Stimulated activated naive CD4-positive, alpha-beta T cell treated with Interleukin-2 at 50 U/mL for 16 hours (primary cell): ENCODE results near the gene COMMD10.
A peak's percentile ranks its signal among the peaks of the same experiment; 100 is the strongest.
"Not testable (repeated sequence)": the region's sequence is repeated elsewhere in the genome, so short reads cannot be mapped to it uniquely, and the experiment has no call there.

ENCODE experiments used
- DNase-seq: peaks from one replicate; lab custom pipeline; 2025; lab: John Stamatoyannopoulos, UW

COMMD10 gene

DNA sequence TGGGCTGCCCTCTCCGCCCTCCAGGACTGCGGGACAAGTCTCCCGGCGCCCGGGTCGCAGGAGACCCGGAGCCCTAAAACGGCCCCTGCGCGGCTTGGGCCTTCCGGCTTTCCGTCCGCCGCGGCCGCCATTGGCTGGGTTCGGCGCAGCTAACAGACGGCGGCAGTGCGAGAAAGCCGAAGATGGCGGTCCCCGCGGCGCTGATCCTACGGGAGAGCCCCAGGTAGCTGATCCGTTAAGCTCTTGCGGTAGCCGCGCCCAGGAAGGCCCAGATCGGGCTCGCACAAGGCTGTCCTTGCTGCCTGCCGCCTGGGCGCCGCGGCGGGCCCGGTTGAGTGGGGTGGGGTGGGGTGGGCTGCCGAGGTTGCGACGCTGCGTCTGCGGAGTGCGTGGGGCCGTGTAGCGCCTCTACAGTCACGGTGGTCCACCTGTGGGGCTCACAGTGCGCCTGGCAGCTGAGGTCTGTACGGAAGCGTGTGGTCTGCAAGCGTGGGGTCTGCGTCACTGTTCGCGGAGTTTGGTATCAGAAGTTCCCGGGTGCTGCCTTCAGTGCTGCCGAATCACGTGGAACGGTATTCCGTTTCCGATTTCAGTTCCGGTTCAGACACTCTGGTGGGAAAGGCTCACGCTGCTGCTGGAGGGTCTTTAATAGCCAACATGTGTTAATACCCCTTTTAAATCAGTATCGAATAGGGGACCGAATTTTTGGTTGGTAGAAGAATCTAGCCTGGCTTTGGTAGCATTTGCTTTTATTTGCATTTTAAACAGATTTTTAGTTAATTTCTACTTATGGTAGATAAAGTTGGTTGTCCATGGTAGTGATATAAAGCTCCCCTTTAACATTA lies at the start of gene COMMD10:
Gene COMMD10 (plus strand): TSS at position 155 of the 845 bp plus-strand sequence.
- DNase-seq = peak; percentile 73

DNA sequence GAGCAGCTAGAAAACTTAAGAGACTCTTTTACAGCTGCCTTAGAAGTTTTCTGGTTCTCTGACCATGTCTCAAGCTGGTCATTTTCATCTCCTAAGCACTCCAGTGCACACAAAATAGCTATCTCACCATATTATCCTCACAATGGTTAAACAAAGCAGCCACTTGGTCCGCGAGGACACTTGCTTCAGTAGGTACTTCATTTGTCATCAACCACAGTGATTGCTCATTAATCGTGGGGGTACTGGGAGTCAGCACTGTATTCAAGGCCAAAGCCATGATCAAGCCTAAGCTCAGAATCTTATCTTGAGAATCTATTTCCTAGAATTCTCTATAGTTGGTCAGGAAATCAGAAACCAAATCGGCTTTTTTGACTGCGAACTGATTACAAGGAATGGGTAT lies 49.7 kb upstream of the COMMD10 start:
- no peak for DNase-seq

DNA sequence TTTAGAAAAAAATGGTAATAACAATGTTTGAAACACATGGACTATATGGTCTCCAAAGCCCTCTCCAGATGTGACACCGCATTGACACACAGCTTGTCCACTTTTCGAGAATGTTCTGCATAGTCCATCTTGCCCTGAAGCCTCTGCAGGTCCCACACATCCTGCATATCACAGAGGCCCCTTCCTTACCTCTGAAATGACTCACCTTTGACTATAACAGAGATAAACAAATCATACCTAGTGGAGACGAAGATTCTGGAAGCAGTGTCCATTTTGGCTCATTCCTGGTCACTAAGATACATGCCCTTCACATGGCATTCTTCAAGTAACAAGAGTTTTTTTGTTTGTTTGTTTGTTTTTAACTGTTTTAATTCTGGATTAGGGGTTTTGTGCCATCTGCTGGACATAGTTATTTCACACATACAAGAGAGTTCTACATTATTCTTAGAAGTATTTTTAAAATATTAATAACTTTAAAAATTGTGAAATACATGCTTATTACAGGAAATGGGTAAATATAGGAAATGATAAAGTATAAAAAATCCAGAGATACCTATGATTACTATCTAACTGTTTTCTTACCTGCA lies 47.5 kb upstream of the COMMD10 start:
- DNase-seq = no peak

DNA sequence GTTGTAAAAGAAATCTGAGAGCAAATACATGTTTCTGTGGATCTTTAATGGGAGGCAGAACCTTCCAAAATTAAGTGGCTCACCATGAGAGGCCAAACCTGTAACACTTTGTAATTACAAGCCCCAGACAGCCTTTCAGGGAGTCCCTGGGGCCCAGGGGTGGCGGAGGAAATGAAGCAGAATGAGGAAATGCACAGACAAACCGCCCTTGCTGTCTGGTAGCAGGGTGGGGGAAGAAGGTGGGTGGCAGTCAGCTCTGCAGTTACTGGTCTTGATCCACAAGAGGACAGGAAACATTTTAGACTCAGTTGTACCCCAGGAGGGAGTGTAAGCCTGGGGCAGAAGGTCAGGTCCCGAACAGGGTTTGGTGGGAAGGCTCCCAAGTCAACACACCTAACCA lies 46.0 kb upstream of the COMMD10 start:
- DNase-seq = no peak

DNA sequence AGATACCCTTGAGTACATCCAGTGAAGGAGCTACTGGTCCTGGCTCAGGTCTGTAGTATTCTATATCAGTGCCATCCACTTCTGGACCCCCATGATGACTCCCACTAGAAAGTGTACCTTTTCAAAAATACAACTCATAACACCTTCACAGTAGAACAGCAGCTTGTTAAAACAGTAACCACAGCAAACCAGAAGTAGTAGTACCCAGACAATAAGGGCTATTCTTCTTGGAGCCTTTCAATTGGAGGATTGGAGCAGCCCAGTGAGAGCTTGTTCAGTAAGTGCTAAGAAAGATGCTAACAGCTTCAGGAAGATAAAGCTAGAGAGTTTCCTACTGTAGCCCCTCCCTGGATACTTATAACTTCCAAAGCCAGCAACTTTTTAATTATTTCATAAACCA lies 42.5 kb upstream of the COMMD10 start:
- DNase-seq = no peak

DNA sequence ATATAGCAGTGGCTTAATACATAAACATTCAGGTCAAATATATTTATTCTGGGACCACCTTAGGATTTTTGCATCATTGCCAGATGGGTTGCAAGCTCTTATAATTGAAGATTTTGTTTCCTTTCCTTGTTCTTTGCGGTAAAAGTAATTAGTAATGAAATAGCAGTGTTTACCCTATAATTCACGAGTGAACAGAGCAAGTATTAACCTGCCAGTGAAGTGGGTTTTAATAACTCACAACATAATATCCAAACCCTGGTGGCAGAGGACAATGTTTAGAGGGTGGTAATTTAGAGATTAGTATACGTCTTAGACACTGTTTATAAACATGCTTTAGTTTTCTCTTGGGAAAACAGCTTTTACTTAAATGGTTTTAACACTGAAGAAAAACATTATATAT lies 40.8 kb upstream of the COMMD10 start:
- no peak for DNase-seq

DNA sequence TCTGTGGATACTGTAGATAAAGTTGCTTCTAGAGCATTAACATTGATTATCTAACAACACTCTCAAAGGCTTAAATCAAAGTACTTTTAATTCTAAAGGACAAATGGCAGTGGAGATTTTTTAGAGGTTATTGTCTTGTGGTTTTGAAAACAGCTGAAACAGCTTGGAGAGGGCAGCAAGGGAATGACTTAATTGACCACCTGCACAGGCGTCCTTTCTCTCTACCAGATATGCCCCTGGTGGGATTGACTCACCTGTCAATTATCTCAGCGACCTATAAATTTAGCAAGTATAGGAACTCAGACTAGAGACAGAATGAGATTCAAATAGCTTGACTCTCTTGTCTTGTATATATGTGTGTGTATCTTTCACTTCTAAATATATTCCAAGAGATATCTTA lies 39.0 kb upstream of the COMMD10 start:
- DNase-seq = no peak

DNA sequence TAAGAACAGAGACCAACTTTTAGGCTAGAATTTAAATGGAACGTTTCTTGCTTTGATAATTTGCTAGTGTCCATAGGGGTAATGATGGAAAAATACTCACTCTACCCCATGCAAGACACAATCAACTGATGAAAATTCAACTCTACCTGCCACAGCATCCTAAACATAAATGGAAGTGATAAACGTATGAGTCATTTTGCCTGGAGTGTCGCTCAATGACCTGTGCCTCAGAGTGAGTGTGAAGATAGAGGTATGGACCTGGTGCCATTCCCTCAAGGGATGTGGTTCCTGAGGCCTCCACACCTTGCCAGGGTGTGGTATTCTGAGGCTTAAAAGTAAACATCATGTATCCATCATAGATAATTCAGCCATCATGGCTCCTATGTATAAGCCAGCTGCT lies 38.6 kb upstream of the COMMD10 start:
- DNase-seq = no peak

DNA sequence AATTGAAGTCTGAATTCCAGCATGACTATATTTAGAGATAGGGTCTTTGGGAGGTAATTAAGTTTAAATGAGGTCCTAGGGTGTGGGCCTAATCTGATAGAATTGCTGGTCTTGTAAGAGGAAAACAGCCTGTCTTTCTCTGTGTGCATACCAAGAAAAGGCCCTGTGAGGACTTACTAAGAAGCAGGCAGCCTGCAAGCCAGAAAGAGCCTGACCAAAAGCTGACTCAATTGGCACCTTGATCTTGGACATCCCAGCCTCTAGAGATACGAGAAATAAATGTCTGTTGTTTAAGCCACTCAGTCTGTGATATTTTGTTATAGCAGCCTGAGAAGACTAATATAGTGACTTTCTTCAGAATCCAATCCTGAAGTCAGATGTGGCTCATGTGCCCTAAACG lies 38.0 kb upstream of the COMMD10 start:
- DNase-seq = no peak

DNA sequence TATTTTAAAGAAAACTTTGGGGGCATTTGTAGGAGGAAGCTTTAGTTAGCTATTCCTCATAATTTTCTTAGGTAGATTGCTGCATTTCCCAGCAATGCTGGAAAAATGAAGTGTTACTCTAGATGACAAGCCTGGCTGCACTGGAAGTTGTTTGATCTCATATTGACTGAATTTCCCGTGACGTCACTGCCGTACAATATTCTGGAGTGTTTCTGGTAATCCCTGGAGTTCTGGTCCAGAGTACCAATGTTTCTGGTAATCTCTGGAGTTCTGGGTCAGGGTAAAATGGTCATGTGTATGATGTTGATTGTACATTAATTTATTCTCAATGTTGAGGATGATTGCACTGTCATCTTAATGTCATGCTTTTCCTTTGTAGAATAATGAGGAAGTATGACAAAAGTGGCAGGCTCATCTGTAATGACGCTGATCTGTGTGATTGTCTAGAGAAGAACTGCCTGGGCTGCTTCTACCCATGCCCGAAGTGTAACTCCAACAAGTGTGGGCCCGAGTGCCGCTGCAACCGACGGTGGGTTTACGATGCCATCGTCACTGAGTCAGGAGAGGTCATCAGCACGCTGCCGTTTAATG lies 26.4 kb upstream of the COMMD10 start:
- DNase-seq = no peak

DNA sequence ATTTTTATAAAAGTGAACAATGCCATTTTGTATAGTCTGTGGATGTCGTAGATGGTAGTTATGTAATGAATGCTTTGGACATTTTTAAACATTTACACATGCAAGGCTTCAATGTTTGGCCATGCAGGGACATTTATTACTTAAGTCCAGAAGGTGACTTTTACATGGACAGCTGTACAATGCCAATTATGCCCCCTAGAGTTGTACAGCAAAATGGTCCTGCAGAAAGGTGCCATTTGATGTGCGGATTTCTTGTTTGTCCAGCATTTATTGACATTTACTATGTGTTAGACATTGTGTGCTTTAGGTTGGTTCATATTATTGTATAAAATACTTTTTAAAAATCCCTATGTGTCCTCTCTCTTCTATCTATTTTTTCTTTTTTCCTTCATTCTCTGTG lies 22.5 kb upstream of the COMMD10 start:
- DNase-seq = no peak

DNA sequence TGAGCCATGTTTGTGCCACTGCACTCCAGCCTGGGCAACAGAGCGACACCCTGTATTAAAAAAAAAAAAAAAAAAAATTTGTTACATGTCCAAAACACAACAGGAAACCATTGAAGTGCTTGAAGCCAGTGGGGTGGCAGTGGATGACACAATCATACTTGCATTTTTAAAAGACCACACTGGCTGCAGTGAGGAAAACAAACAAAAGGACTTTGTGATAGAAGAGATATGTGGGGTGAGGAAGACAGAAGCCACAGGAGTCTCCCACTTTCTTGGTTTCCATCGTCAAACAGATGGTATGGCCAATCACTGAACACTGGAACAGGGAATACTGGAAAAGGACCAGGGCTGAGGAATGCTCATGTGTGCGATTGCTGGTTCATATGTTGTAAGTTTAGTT lies 20.9 kb upstream of the COMMD10 start:
- no peak for DNase-seq

DNA sequence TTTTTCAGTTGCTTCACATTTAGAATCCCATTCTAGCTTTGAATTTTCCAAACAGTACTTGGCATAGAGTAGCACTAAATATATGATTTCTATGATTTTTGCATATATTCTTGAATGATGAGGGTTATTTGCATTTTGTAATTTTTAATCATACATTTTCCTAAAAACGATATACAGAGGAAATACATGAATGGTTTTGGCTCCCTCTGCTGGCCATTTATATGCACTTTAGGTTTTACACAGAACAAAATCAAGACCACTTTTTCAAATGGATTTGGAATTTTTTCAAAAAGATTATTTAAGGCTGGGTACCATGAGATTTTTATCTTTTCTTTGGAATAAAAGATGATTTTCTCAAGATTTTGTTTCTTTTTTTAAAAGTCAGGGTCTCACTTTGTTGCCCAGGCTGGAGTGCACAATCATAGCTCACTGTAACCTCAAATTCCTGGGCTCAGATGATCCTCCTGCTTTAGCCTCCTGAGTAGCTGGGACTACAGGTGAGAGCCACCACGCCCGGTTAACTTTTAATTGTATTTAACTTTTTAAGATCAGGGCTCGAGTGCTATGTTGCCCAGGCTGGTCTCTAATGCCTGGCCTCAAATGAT lies 16.7 kb upstream of the COMMD10 start:
- no peak for DNase-seq

DNA sequence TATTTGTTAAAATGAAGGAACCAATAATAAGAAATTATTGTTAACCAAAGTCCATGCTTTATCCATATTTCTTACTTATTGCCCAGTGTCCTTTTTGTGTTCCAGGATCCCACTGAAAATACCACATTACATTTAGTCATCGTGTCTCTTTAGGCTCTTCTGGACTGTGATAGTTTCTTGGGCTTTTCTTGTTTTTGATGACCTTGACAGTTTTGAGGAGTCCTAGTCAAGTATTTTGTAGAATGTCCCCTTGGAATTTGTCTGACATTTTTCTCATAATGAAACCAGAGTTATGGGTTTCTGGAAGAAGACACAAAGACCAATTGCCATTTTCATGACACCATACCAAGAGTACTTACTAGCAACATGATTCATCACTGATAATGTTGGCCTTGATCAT lies 13.6 kb upstream of the COMMD10 start:
- DNase-seq = no peak

DNA sequence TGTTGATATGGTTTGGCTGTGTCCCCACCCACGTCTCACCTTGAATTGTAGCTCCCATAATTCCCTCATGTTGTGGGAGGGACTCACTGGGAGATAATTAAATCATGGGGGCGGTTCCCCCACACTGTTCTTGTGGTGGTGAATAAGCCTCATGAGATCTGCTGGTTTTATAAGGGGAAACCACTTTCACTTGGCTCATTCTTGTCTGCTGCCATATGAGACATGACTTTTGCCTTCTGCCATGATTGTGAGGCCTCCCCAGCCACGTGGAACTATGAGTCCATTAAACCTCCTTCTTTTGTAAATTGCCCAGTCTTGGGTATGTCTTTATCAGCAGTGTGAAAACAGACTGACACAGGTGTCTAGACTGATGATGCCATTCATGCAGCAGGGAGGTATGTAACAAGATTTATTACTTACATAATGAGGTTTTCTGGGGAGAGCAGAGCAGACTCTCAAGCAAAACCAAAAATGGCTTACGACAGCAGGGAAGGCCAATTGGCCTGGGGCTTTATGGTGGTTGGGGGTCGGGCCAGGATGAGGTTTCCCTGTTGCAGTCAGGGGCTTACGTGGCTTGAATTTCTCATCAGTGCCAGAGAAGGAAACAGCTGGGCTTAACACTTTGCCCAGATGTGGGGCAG lies 9.5 kb upstream of the COMMD10 start:
- DNase-seq = no peak

DNA sequence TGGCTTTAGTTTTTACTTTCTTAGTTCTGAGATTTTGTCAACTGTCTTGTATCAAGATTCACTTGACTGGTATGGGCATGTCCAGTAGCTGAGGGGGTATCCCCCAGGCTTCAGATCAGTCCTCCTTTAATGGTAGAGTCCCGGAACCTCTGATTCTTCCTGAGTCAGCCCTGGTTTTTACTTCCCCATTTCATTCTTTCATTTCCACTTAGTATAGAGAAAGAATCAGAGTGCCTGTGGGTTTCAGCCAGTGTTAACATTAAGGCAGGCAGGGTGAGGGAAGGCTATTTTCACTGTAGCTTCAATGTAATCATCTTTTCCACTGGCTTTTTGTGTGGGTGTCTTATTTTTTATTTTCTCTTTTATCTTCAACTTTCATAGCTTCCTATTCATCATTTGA lies 8.3 kb upstream of the COMMD10 start:
- DNase-seq = no peak

DNA sequence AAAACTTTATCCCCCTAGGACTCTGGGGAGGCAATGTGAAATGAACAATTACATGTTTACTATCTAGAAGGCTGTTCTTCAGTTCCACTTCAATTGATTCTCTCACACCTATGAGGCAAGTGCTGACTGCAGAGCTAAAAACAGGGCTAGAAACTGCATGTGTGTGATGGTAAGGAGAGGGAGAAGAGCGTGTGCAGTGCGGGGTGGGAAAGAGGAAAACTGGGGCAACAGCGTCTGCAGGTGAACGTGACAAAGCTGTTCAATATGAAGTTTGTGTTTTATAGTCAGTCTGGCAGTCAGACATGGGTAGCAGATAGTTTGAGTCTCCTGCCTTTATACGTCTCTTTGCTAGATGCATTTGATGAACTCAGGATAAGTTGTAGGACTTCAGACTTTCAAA lies 6.6 kb upstream of the COMMD10 start:
- DNase-seq = no peak

DNA sequence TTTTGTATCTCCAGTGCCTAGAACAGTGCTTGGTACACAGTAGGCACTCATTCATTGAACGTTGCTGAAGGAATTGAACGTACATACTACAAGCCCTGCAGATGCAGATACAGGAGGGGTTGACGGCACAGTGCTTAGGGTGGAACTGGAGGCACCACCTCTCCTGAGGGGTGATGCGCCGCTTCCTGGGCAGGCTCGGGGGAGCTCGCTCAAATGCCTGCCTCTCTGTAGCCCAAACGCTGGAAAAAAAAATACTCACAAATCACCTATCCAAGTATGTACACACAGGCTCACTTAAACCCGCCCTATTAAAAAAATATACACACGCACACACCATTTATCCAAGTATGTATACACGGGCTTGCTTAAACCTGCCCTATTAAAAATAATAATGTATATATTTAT lies 536 bp upstream of the COMMD10 start:
- no peak for DNase-seq

DNA sequence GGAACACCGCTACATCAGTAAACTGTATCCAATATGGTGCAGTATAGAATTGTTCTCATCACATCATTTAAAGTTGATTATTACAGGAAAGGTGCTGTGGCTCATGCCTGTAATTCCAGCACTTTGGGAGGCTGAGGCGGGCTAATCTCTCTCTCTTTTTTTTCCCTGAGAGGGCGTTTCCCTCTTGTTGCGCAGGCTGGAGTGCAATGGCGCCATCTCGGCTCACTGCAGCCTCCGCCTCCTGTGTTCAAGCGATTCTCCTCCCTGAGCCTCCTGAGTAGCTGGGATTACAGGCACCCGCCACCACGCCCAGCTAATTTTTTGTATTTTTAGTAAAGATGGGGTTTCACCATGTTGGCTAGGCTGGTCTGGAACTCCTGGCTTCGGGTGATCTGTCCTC lies 1.5 kb downstream of the COMMD10 start:
- not testable (repeated sequence) for DNase-seq

DNA sequence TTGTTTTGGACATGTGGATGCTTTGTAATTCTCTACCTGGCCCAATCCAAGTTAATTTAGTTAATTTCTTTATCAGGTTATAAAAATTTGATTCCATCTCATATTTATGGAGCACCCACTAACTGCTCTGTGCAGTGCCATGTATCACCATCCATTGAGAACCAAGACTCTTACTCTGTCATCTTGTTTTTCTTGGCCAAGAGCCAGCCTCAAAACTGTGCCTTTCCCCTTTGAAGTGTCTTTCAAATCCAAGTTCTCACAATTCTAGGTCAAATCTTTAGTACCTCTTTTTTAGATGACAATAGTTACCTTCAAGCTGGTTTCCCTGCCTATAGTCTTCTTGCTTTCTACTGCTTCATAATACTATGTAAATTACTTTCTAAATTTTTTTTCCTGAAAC lies 3.2 kb downstream of the COMMD10 start:
- DNase-seq = no peak

DNA sequence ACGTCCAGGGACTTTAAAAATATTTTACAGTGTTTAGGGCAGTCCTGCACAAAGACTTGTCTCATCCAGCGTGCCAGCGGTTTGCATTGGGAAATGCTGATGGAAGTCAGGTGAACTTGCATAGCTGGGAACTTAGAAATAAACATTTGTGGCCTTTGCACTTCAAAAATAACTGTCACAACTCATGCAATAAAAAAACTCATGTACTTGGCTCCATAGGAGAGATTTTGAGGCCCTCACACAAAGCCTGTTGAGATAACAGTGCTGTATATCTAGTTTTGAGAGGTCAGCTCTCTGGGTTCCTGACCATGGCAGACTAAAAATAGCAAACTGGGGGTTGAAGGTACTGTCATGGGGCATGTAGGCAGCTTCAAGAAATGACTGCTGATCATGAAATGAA lies 5.5 kb downstream of the COMMD10 start:
- DNase-seq = no peak

DNA sequence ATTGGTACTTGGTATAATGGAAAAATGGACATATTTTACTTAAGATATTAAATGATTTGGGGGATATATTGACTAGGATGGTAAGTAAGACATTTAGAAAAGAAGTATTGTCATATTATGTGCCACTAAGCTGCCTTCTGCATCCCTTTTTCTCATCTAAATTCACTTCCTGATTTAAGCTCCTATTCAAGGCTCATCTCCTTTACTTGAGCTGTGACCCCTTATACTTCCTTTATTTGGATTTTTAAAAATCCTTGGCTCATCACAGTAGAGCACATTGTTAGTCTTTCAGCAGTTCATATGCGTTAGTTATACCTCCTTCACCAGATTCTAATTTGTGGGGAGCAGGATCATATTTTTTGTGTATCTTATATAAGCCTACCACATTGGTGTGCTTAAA lies 6.6 kb downstream of the COMMD10 start:
- no peak for DNase-seq

DNA sequence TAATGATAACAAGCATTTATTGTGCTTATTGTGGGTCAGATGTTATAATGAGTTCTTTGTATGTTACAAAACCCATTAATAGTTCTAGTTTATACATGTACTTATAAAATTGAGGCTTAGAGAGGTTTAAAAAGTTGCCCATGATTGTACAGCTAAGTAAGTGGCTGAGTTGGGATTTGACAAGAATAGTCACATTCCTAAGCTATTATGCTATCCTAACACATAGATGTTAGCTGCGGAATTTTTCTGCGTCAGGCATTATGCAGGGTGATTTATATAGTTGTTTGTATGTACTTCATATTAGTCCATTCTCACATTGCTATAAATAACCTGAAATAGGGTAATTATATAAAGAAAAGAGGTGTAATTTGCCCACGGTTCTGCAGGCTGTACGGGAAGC lies 12.5 kb downstream of the COMMD10 start:
- no peak for DNase-seq
